DMS153 treated with DMSO at 0.1 percent for 48 hours (cell line): ENCODE measurements around the gene GOLGA6L25.
"Not testable (repeated sequence)": the region's sequence is repeated elsewhere in the genome, so short reads cannot be mapped to it uniquely, and the experiment has no call there.

ENCODE experiments used
- DNase-seq: peaks from one replicate; lab custom pipeline; 2025; ENCODE audit not compliant: unreplicated experiment; lab: John Stamatoyannopoulos, UW

Gene GOLGA6L25

GRCh38 chr15:28553268-28553667 lies at the start of gene GOLGA6L25:
Gene GOLGA6L25, plus strand, starts transcription at chr15:28553568. Its CDS starts 61 bp downstream, at chr15:28553629.
- not testable (repeated sequence) for DNase-seq

- not testable (repeated sequence) for DNase-seq
Measured at GRCh38 chr15:28508217-28508889, 45.0 kb upstream of the GOLGA6L25 start.

GRCh38 chr15:28514128-28514527 lies 39.2 kb upstream of the GOLGA6L25 start:
- DNase-seq, result not testable (repeated sequence)

GRCh38 chr15:28515208-28515607 lies 38.2 kb upstream of the GOLGA6L25 start:
- DNase-seq, result not testable (repeated sequence)

- not testable (repeated sequence) for DNase-seq
Measured at GRCh38 chr15:28532954-28533353, 20.4 kb upstream of the GOLGA6L25 start, which contains the start of gene GOLGA8G. Gene GOLGA8G, minus strand, starts transcription at chr15:28532971. Its CDS starts 62 bp downstream, at chr15:28532909.

GRCh38 chr15:28573351-28573750 lies 20.0 kb downstream of the GOLGA6L25 start:
- DNase-seq, result not testable (repeated sequence)

- DNase-seq, result not testable (repeated sequence)
Measured at GRCh38 chr15:28588977-28589606, 35.7 kb downstream of the GOLGA6L25 start.

- DNase-seq, result not testable (repeated sequence)
Measured at GRCh38 chr15:28589769-28590168, 36.4 kb downstream of the GOLGA6L25 start.

- not testable (repeated sequence) for DNase-seq
Measured at GRCh38 chr15:28592395-28592794, 39.0 kb downstream of the GOLGA6L25 start.

GRCh38 chr15:28593424-28594129 lies 40.2 kb downstream of the GOLGA6L25 start:
- not testable (repeated sequence) for DNase-seq

GRCh38 chr15:28597471-28597870 lies 44.1 kb downstream of the GOLGA6L25 start:
- not testable (repeated sequence) for DNase-seq

- DNase-seq, result not testable (repeated sequence)
Measured at GRCh38 chr15:28598209-28598608, 44.8 kb downstream of the GOLGA6L25 start.

- DNase-seq, result not testable (repeated sequence)
Measured at GRCh38 chr15:28602152-28602551, 48.8 kb downstream of the GOLGA6L25 start.
